Loucy (cell line): Measurements from ENCODE around the gene ARHGAP1.

Experiments used
- H2AFZ ChIP-seq: fragments of 200-600 bp; sonication (generic); 2 replicates; pipeline ENCODE4 v1.6.0; 2016; ENCODE audit warnings: antibody characterized with exemption, mild to moderate bottlenecking, low read length, moderate library complexity
- H3F3A ChIP-seq: fragments of 200-600 bp; 2 replicates; pipeline ENCODE4 v1.6.0; 2016; ENCODE audit warnings: antibody characterized with exemption, low read depth, mild to moderate bottlenecking
- H3K27me3 ChIP-seq: fragments of 200-600 bp; sonication (generic); 2 replicates; pipeline ENCODE4 v1.6.1; 2014; ENCODE audit warnings: low read length, mild to moderate bottlenecking; ENCODE audit not compliant: insufficient read depth, poor library complexity, severe bottlenecking
- H3K36me3 ChIP-seq: fragments of 200-600 bp; sonication (generic); 2 replicates; pipeline ENCODE4 v1.6.1; 2016; ENCODE audit warnings: low read length; ENCODE audit not compliant: insufficient read depth
- H3K4me1 ChIP-seq: fragments of 200-600 bp; sonication (generic); 2 replicates; pipeline ENCODE4 v1.5.1; 2014; ENCODE audit warnings: low read length, mild to moderate bottlenecking; ENCODE audit not compliant: insufficient read depth, poor library complexity, severe bottlenecking
- H3K4me2 ChIP-seq: fragments of 200-600 bp; sonication (generic); 2 replicates; pipeline ENCODE4 v1.6.0; 2014; ENCODE audit warnings: antibody characterized with exemption, low read length, low read depth, mild to moderate bottlenecking; ENCODE audit not compliant: poor library complexity, severe bottlenecking
- H3K4me3 ChIP-seq: fragments of 200-600 bp; sonication (generic); 2 replicates; pipeline ENCODE4 v1.5.1; 2014; ENCODE audit warnings: low read length, mild to moderate bottlenecking, mixed read lengths; ENCODE audit not compliant: poor library complexity, severe bottlenecking
- H3K79me2 ChIP-seq: fragments of 200-600 bp; sonication (generic); 2 replicates; pipeline ENCODE4 v1.6.1; 2014; ENCODE audit warnings: low read length; ENCODE audit not compliant: insufficient read depth
- H3K9ac ChIP-seq: fragments of 200-600 bp; sonication (generic); 2 replicates; pipeline ENCODE4 v1.6.0; 2014; ENCODE audit warnings: mild to moderate bottlenecking, low read depth, low read length, moderate library complexity; ENCODE audit not compliant: poor library complexity, severe bottlenecking
- H3K9me2 ChIP-seq: fragments of 200-600 bp; sonication (generic); replicated peaks from 2 replicates; pipeline ENCODE4 v1.6.1; 2016; ENCODE audit warnings: low read depth, low read length, mixed read lengths
- H3K9me3 ChIP-seq: fragments of 200-600 bp; sonication (generic); 2 replicates; pipeline ENCODE4 v1.6.1; 2014; ENCODE audit warnings: mild to moderate bottlenecking, antibody characterized with exemption, low read length, low read depth; ENCODE audit not compliant: insufficient read depth
- H4K20me1 ChIP-seq: fragments of 200-600 bp; sonication (generic); 2 replicates; pipeline ENCODE4 v1.6.0; 2014; ENCODE audit warnings: antibody characterized with exemption, low read length, mild to moderate bottlenecking; ENCODE audit not compliant: insufficient read depth, poor library complexity, severe bottlenecking
- CTCF ChIP-seq: fragments of 200-600 bp; sonication (generic); conservative IDR thresholded peaks from 2 replicates; pipeline ENCODE4 v1.5.1; 2014; ENCODE audit warnings: mild to moderate bottlenecking, antibody characterized with exemption, low read length
- EZH2phosphoT487 ChIP-seq: fragments of 200-600 bp; IDR thresholded peaks from 2 replicates; pipeline ENCODE4 v1.6.1; 2018; ENCODE audit warnings: antibody characterized with exemption, mild to moderate bottlenecking, moderate library complexity, borderline replicate concordance

Gene ARHGAP1

GRCh38 chr11:46695345-46696211 is 4.8 kb downstream of the ARHGAP1 start:
- Histone ChIP-seq H2AFZ (no peak overlapping the region), H3K9ac (peak overlapping the region; percentile 52), H3K9me2 (no peaks in the 10 kb centered on the region), H3K36me3 (peaks cover 7% of the 10 kb centered on the region; the same call in 1 of the 2 replicates), H3K27me3 (no peaks in the 10 kb centered on the region), H4K20me1 (peaks cover 4% of the 10 kb centered on the region), H3K79me2 (peaks cover 39% of the 10 kb centered on the region), H3K9me3 (no peaks in the 10 kb centered on the region), H3K4me1 (peaks cover 31% of the 10 kb centered on the region), H3F3A (no peaks in the 10 kb centered on the region), H3K4me2 (peak overlapping the region; percentile 5), H3K4me3 (no peak overlapping the region)
- TF ChIP-seq EZH2phosphoT487, result no peak
- no peak for TF ChIP-seq CTCF

GRCh38 chr11:46694607-46695006 is 5.8 kb downstream of the ARHGAP1 start:
- Histone ChIP-seq H3K9me3 (no peaks in the 10 kb centered on the region), H3F3A (no peaks in the 10 kb centered on the region), H3K9ac (peak overlapping the region; percentile 52), H3K4me1 (peaks cover 31% of the 10 kb centered on the region), H3K79me2 (peaks cover 33% of the 10 kb centered on the region), H3K9me2 (no peaks in the 10 kb centered on the region), H3K4me2 (peak overlapping the region; percentile 5), H4K20me1 (peaks cover 4% of the 10 kb centered on the region), H3K36me3 (peaks cover 7% of the 10 kb centered on the region; the same call in 1 of the 2 replicates), H3K27me3 (no peaks in the 10 kb centered on the region), H3K4me3 (no peak overlapping the region), H2AFZ (no peak overlapping the region)
- TF ChIP-seq EZH2phosphoT487 (no peak), CTCF (no peak)

GRCh38 chr11:46694072-46694471 is 6.3 kb downstream of the ARHGAP1 start:
- no peak overlapping the region for H2AFZ ChIP-seq
- no peaks in the 10 kb centered on the region for H3F3A ChIP-seq
- H3K9me3 ChIP-seq, result no peaks in the 10 kb centered on the region
- H3K79me2 ChIP-seq, result peaks cover 28% of the 10 kb centered on the region
- TF ChIP-seq EZH2phosphoT487, result no peak
- TF ChIP-seq CTCF, result no peak
- peaks cover 7% of the 10 kb centered on the region; the same call in 1 of the 2 replicates for H3K36me3 ChIP-seq
- H3K4me2 ChIP-seq, result no peak overlapping the region
- no peak overlapping the region for H3K4me3 ChIP-seq
- H3K27me3 ChIP-seq, result no peaks in the 10 kb centered on the region
- H3K9ac ChIP-seq, result no peak overlapping the region
- H4K20me1 ChIP-seq, result peaks cover 4% of the 10 kb centered on the region
- H3K9me2 ChIP-seq, result no peaks in the 10 kb centered on the region
- H3K4me1 ChIP-seq, result peaks cover 29% of the 10 kb centered on the region
